Measurements from ENCODE around the gene CPNE5. TPM values are rescaled to one million over a fixed set of nuclear protein-coding genes. Genes with fewer than 3 reads are reported as not detected.

The CPNE5 gene
- total RNA-seq, 1 donor from 2014 or later, result 4.0 TPM

GRCh38 chr6:36743538-36744303 lies 95.5 kb downstream of the CPNE5 start:
- no peak for DNase-seq

- DNase-seq, result no peak
Measured at GRCh38 chr6:36743032-36743431, 96.2 kb downstream of the CPNE5 start.

DNA sequence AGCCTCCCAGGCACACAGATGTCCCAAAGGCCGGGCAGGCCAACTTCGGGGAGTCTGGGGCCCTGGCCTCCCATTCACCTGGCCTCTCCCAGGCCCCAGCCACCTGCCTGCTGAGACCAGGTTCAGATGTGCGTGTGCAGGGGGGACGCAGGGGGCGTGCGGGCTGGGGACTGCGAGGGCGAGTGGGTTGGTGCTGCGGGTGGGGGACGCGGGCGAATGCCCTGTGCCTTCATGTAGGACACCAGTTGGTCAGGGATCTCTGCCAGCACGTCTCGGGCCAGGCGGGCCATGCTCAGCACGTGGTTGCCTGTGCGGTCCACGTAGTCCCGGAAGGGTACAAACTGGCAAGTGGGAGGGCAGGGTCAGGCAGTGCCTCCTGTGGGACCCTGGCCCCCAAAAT lies 97.1 kb downstream of the CPNE5 start:
- DNase-seq, result no peak

DNA sequence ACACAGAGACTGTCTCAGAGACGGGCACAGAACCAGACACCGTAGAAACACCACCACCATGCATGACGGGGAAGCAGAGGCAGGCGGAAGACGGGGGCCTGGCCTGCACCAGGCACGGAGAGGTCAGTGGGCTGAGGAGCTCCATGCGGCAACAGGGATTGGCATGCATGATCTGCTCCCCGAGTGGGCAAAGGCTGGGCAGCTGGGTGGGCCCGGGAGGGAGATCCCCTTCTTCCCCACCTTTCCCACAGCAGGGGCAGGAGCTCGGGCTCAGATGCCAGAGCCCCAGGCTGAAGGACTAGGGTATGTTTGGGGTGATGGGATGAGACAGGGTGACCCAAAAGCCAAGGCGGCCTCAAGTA lies 98.4 kb downstream of the CPNE5 start:
- DNase-seq, result no peak

- DNase-seq, result no peak
Measured at GRCh38 chr6:36739947-36740817, 99.1 kb downstream of the CPNE5 start.

DNA sequence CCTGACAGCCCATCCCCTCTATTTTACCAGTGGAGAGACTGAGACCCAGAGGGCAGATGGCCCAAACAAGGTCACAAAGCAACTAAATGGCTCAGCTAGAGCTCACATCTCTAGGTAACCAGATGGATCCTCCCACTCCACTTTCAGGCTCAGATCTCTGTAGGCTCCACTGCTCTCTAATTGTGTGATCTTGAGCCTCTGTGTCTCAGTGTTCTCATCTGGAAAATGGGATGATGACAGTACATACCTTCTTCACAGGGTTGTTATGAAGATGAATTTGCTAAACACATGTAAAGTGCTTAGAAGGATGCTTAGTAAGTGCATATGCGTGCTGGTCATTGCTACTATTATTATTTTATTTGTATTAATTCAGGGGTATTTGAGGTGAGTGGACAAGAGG lies 101.1 kb downstream of the CPNE5 start:
- DNase-seq, result no peak

DNA sequence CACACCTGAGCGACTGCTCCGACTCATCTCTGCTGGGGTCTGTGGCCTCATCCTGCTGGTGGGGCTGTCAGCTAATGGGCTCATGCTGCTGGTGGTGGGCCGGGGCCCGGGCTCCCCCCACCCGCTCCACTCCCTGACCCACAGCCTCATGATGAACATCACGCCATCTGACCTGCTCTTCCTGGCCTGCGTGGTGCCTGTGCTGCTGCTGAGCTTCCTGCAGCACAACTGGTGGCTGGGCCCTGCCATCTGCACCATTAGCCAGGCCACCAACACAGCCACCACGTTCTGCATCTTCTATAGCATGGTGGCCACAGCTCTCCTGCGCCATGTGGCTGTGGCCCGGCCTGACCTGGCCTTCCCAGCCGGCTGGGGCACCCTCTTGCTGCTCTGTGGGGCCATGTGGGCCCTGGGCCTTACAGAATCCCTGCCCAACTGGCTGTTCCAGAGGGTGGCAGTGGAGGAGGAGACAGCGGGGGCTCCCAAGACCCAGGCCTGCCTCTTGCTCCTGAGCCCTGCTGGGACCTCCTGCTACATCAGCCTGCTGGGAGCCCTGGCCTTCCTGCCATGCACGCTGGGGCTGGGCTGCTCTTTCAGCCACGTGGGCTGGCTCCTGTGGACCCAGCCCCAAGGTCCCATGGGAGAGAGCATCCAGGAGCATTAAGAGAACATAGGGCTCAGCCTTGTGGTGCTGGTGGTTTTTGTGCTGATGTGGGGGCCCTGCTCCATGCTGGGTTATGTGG lies 102.0 kb downstream of the CPNE5 start:
- DNase-seq, result no peak

DNA sequence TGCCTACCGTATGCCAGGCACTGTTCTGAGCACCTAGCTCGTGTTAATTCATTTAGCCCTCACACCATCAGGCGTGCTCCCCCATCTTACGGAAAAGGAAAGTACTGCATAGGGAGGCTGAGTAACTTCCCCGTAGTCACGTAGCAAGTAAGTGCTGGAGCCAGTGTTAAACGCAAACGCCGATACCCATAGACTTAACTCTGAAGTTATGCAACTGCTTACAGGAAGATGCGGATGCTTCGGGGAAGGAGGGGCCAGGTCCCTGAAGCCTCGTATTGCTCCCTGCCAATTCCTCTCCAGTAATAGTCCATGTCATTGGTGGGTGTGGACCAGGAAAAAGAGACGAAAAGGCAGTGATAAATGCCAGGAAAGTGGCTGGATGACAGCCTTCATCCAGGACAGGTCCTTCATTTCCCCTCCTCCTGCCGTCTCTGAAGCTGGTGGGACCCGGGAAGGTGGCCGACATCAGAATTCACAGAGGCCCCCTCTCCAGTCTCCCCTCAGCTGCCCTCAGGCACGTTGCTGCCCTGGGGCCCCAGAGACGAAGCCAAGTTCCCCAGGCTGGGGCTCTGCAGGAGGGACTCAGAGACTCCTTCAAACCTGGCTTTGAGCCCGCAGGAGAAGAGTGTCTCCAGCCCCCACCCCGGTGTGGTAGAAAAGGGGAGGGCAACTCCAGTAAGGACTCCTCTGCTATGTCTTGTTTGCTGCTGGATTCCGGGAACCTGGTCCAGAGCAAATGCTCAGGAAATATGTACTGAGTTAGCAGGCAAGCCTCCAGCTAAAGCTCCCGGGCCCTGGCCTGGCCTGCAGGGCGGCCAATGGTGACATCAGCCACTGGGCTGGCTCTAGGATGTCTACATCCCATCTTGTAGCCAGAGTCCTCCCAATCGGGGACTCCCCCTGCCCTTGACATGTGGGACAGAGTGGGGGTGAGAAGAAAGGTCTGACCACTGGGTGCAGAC lies 103.9 kb downstream of the CPNE5 start:
- DNase-seq, result peak; percentile 94

- no peak for DNase-seq
Measured at GRCh38 chr6:36734486-36735060, 104.7 kb downstream of the CPNE5 start.

- DNase-seq, result no peak
Measured at GRCh38 chr6:36733300-36733699, 105.9 kb downstream of the CPNE5 start.

- no peak for DNase-seq
Measured at GRCh38 chr6:36731622-36732310, 107.5 kb downstream of the CPNE5 start.

DNA sequence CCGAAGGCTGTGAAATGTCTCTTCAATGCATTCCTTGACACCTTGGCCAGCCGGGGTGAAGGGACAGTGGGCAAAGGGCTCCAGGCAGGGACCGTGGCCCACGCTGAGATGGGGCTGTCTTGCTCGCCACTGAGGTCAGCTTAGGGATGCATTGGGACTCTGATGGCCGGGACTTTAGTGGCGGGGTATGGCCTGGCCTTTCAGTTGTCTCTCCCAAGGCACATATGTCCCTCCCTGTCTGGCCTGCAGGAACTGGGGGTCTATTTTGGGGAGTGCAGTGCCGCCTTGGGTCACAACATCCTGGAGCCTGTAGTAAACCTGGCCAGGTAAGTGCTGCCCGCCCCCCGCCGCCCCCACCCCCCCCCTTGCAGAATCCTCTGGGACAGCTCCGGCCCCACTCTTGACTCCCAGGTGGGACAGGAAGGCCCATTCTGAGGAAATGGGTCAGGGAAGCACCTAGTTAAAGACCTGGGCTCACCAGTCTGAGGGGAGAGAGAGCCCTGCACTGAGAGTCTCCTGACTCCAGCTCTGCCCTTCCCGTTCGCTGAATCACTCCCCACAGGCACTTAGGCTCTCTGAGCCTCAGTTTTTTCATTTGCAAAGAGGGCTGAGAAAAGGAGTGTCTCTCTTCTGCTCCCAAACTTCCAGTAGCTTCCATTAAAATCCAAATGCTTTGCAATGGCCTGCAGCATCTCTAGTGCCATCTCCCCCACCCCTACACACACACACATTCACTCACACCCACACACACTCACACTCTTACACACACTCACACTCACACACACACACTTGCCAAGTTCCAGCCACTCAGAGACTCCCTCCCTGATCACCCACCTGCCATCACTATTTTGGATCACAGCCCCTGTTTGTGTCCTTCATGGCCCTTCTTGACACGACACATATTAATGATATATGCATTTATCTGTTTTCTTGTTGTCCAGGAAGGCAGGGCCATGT lies 108.5 kb downstream of the CPNE5 start:
- DNase-seq, result no peak

GRCh38 chr6:36729161-36729524 lies 110.1 kb downstream of the CPNE5 start:
- DNase-seq, result no peak

- no peak for DNase-seq
Measured at GRCh38 chr6:36728289-36729160, 110.7 kb downstream of the CPNE5 start.

DNA sequence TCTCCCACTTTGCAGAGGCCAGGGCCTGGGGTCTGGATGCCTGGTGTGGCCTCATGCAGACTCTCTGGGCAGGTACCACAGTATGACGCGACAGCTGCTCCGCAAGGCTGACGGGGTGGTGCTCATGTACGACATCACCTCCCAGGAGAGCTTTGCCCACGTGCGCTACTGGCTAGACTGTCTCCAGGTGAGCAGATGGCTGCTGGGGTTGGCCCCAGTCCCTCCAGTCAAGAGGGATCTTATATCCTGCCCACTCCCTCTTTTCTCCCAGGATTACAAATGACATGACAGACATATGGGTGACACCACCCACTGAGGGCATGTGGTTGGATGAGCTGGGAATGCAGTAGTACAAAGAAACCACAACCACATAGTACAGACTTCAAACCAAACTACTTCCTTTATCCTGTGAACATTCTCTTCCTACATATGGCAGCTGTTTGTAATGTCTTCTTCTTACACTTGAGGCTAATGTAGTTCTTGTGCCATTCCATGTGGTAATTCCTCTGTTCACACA lies 111.7 kb downstream of the CPNE5 start:
- no peak for DNase-seq

DNA sequence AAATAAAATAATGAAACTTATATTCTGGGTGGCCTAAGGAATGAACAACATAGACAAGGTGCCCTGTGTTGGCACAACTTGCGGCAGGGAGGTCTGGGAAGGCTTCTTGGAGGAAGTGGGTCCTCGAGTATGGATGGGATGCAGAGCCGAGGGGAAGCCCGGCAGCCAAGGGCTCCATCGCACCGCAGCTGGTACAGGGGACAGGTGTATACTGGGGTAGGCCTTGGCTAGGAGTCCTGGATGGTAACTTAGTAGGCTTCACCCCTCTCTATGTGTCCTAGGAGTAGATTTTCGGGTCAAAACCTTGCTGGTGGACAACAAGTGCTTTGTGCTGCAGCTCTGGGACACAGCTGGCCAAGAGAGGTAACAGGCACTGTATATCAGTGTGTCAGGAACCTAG lies 113.7 kb downstream of the CPNE5 start:
- DNase-seq, result no peak

- DNase-seq, result no peak
Measured at GRCh38 chr6:36724514-36725390, 114.5 kb downstream of the CPNE5 start.
